GM18873 (cell line): Measurements from ENCODE around the gene CELF4.

ENCODE experiments used
- ATAC-seq: cut with Tn5 transposase; IDR thresholded peaks from one replicate; pipeline ENCODE4 v1.9.1; 2021; ENCODE audit warnings: mild to moderate bottlenecking, moderate library complexity, moderate number of reproducible peaks; ENCODE audit not compliant: unreplicated experiment, low FRiP score

CELF4 gene

DNA sequence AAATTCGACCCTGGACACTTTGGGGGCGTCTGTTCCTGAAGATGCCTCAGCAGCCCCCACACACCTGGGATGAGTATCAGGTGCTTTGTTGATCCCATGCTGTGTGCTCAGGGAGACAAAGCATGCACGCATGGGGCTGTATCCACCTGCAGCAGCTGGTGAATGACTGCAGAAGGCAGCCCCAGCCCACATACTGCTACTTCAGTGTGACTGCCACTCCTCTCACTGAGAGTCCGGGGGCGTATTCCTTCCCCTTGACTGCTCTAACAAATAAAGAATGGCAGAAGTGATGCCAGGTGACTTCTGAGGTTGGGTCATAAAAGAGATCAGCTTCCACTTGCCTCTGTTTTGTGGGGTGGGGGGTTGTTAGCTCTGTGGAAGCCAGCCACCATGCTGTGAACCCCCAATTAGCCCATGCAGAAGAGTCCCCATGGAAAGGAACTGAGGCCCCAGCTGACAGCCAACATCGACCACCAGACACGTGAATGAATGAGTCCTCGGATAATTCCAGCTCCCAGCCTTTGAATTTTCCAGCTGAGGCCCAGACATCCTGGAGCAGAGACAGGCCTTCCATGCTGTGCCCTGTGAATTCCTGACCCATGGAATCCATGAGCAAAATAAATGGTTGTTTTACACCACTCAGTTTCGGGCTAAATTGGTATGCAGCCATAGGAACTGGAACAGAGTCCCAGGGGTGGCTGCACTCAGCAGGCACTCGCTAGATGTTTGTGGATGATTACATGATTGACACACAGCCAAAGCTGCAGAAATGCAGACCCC lies 289.3 kb downstream of the CELF4 start:
- ATAC-seq, result no peak

DNA sequence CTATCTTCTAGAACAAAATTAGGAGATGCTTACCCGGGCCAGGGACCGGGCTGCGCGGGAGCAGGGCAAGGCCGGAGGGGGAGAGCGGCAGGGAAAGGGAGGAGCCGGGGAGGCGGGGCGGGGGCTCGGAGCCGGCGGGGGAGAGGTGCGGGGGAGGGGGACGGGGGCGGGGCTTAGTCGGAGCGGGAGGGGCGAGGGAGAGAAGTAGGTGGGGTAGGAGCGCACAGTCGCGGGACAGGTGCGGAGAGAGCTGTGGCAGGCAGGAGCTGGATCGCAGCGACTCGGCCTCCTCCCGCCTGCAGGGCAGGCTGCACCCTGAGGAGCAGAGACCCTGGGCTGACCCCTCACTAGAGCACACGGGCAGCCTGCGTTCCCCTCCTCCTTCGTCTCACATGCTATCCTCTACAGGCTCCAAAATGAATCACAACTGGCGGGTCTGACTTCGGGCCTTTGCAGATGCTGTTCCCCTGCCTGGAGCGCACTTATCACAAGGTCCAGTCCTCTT lies 290.3 kb downstream of the CELF4 start:
- ATAC-seq, result no peak

DNA sequence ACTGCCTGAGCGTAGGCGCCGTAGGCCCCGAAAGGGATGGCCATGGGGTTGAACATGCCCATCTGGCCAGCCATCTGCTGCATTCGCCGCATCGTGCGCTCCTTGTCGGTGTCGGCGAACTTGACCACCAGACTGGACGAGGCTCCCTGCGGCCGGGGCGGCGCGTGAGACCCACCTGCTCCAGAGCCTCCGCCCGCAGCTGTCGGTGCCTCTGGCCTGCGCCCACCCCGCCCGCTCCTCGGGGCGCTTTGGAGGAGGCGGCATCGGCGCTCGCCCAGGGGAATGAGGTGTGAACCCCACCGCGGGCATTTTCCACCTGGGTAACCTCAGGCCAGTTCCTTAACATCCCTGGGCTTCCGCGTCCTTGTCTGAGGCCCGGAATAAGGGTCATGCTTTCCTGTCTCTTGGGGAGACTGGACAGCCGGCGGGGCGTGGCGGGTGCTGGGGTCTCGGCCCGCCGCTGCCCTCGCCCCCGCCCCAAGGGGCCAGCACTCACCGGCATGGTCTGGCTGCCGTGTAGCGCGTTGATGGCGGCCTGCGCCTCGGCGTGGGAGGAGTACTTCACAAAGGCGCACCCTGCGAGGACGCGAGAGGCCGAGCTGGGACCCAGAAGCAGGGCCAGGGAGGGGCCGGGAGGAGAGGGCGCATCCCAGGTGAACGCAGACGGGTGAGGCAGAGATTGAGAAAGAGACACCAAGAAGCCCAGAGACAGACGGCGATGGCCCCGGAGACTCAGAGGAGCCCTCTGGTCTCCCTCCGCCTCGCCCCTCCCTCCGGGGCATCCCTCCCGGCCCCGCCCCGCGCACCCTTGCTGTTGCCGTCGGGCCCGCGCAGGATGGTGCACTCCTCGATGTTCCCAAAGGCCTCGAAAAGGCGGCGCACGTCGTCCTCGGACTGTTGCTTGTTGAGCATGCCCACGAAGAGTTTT lies 291.0 kb downstream of the CELF4 start:
- no peak for ATAC-seq

DNA sequence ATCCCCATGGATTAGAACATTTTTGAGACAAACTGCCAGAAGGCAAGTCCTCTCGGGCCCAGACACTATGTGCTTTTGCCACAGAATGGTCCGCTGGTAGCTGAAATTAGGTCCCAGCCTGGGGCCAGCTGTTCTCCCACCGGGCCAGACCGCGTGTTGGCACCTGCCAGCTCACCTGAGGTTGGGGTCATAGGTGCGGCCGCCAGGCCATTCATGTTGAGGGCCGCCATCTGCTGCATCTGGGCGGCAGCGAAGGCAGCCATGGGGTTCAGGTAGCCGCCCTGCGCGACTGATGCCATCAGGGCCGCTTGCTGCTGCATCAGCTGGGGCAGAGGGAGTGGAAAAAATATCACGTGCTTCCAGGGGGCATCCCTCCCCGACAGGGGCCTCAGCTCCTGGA lies 292.8 kb downstream of the CELF4 start:
- ATAC-seq, result no peak

DNA sequence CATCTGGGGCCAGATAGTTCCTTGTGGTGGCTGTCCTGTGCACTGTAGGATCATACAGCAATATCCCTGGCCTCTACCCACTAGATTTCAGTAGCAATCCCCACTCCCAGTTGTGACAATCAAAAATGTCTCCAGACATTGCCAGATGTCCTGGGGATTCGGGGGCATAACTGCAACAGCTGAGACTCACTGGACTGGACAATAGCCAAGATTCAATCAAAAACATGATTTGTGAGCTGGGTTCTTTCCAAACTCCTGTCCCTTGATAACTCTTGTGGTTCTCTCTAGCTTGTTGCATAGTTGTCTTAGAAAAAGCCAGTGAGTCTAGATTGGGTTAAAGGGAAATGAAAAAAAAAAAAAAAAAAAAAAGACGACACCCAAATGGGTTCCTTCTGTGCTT lies 293.4 kb downstream of the CELF4 start:
- no peak for ATAC-seq

DNA sequence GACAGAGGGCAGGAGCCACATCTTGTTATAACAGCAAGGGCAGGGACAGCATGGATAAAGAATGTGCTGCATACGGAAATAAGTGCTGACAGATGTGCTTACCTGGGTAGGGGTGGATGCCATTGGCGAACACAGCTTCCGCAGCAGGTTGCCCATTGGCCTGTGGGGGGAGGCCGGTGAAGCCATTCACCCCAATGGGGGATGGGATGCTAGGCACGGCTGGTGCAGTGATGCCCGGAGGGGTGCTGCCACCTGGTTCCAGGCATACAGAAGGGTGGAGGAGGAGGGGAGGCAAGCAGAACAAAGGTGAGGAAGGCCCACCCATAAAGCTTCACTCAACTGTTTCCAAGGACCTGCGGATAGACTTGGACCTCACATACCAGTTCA lies 294.9 kb downstream of the CELF4 start:
- ATAC-seq, result no peak

DNA sequence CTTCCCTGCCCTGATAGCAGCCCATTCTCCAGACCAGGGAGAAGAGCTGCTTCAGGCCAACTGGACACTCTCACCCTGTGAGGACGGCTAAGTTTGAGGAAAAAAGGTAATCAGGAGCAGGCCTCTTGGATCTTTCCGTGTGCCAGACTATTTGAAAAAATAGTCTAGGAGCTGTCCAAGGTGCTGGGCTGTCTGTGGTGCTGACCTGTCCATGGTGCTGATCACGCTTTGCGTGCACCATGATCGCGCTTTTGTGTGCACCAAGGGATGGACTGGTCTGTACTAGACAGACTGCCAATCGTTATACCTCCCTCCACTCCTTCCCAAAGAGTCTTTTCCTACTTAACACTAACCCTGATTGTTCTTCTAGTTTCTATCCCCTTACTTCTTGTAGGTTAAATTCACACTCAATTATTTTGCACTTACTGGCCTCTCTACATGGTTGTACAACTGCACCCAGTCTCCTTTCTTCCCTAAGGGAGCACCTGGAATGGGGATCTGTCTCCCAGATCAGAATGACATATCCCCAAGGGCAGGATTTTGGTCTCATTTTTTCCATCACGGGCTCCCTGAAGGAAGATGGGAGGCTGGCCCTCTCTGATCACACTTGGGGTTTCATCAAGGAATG lies 295.4 kb downstream of the CELF4 start:
- no peak for ATAC-seq

DNA sequence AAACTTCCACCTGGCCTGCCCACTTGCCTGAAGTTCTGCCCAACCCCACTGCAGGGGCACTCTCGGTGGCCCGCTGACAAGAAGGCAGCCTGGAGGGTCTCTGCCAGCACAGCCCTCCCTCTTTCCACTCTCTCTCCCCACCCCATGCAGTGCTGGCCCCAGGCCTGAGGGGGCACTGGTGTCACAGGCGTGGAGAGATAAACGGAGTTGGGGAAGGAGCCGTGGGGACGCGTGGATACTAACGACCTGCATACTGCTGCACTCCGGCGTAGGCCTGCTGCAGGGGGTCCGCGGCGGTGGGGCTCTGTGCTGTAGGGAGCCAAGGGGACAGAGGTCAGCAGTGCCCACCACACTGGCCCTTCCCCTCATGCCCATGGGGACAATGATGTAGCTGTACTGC lies 299.3 kb downstream of the CELF4 start:
- ATAC-seq, result no peak

DNA sequence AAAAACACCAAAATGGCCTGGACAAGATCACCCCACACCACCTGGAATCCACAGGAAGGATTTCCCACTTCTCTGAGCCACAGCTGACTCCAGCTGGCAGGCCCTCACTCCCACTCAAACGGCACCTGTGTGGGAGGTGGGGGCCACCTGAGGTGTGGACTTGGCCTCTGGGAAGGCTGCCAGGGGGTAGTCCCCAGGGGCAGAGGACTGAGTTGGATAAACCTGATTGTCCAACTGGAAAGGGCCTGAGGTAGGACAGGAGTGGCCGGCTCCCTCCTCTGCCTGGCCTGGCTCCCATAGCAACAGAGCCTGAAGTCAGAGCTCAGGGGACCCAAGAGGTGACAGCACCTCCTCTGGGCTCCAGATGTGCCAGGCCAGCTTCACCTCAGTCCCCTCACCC lies 300.2 kb downstream of the CELF4 start:
- ATAC-seq, result no peak

DNA sequence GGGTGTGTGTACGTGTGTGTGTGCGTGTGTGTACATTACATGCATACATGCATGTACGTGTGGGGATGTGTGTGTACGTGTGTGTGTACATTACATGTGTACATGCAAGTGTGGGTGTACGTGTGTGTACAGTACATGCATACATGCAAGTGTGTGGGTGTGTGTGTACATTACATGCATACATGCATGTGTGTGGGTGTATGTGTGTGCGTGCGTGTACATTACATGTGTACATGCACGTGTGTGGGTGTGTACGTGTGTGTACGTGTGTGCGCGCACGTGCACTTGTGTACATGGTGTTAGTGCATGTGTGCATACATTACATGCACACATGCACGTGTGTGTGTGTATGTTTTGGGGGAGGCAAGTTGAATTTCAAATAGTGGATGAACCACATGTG lies 300.6 kb downstream of the CELF4 start:
- ATAC-seq, result no peak

DNA sequence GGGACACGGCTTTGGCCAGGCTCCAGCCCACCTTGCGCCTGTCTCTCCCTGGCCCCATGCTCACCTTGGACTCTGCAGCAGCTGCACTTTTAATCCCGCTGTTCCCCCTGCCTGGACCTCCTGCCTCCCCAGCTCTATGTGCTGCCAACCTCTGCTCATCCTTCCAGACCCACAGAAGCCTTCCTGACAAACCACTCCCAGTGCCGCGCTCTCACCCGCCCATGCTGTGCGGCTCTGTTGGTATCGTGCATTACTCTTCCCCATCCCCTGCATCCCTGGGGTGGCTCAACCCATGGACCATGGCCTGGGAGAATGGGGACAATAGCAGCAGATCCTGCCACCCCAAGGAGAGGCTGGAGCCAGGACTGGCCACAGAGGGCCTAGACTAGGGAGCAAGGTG lies 303.6 kb downstream of the CELF4 start:
- no peak for ATAC-seq

DNA sequence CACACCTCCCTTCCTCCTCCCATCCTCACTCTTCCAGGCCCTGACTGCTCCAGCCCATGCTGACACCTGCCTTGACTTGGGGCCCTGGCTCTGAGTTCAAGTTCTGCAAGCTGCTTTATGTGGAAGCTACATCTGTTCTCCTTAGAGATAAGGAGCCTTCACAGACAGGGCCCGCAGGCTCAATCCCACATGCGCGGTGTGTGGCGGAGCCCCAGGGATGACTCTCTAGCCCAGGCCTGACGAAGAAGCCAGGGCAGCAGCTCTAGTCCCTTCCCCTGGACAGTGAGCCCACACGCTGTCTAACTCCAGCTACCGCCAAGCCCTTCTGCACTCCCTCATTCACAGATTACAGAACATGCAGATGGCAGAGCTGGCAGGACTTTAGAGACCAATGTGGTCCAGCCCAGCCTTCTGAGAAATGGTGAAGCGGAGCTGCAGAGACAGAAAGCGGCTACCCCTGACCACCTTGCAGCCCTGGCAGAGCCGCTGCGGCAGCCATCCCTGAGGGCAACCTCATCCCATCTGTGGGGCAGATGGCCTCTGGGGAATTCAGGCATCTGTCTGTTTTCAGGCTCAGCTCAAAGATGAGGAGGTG lies 304.3 kb downstream of the CELF4 start:
- no peak for ATAC-seq

DNA sequence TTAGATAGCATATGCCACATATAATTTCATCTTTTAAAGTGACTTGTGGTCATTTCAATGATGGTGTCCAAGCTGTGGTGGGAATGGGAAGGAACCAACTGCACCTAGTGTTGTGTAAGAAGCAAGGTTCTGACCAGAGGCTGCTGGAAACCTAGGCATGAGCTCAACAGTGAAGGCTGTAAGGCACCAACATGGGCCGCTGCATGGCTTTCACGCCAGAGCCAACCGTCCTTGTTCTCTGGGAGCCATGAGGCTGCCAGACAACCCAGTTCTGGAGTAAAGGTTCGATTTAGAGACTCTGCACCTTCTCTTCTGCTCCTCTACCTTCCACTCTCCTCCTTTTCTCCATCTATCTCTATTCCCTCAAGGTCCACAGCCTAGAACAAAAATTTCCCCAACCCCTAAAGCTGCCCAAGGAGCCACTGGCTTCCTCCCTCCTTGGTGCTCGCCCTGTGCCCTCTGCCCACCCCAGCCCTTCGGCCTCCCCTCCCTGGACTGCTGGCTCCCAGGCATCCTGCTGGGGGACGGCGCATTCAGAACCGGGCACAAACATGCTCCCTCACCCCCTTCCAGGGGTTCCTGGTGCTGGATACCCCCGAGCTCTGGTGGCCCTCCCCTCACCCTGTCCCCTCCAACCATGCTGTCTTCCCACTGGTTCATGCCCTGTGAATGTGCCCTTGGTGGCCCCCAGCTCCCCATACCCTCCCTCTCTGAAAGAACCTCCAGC lies 305.1 kb downstream of the CELF4 start:
- ATAC-seq, result no peak

DNA sequence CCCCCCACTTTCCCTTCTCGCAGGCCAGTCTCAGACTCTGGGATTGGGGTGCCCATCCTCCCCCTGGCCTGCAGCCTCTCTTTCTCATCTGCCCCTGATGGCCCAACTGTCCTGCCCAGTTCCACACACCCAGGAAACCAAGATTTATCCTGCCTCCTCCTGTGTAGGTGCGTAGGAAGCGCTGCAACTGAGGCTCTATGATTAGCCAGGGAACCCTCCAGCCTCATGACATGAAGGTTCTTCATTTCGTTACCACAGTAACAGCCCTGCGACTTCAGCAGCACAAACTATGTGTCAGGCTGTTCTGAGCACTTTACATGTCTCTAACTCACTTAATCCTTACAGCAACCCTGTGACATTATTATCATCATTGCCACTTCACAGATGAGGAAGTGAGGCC lies 305.9 kb downstream of the CELF4 start:
- ATAC-seq, result no peak

DNA sequence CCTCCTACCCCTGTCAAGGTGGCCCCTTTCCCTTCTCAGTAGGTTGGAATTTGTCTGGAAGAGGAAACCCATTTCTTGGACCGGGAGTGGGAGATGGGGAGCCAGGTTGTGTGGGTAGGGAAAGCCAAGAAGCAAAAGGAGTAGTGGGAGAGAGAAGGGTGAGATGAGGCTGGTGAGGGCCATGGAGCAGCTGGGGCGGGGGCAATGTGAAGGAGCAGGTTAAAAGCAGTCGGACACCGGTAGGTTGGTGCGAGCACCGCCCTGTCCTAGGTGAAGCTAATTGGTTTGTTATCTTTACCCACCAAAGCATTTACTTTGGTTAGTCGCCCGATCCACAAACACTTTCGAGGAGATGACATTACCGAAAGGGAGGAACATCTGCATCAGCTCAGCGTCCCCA lies 306.8 kb downstream of the CELF4 start:
- ATAC-seq, result no peak

DNA sequence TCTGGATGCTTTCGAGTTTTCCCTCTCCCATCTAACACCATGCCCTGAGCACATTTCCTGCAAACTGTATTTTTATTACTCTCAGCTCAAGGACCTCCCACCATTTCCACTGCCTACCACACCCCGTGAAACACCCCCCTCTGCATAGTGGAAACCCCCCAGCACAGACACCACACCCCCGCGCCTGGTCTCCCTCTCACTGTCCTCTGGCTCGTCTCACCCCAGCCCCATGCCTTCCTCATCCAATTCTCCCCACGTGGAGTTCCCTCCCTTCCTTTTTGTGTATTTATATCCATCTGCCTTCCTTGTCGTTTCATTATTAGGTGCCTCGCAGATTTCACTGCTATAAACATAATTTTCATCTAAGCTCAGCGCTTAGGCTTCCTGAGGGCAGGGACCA lies 307.5 kb downstream of the CELF4 start:
- no peak for ATAC-seq

DNA sequence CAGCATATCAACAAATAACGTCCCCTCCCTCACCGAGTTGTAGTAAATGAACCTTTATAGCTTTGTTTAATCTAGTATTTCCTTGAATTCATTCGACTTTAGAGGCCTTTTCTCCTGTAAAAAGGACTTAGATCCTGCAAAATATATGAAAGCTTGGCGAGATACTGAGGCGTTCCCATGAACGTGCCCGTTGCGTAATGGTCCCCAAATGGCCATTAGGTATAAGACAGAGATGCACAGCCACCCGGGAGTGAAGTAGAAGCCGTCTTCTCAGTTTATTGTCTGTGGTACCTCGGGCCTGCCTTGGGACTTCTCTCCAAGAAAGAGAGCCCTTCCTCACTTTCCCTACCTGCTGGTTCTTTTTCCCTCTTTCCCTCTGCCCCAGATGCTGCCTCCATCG lies 310.6 kb downstream of the CELF4 start:
- ATAC-seq, result no peak

DNA sequence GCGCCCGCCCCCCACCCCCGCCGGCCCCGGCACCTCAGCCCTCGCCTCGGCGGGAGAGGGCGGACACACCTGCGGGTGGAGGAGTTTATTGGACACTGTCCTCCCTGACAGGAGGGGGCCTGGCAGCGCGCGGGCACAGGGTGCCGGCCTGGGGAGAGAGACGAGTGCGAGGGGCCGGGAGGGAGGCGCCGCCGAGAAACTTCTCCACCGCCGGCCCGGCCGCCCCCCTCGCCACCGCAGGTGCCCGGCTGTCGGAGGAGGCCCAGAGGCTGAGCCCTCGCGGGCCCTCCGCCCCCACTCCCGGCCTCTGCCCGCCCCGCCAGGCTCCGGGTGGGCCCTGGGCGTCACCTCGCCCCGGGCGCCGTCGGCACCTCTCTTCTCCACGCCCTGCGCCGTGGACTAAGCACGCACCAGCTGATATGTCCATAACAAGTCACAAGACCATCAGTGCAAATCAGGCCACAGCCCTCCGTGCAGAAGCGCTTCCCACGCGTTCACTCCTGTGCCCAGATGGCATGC lies 311.3 kb downstream of the CELF4 start:
- ATAC-seq, result no peak

DNA sequence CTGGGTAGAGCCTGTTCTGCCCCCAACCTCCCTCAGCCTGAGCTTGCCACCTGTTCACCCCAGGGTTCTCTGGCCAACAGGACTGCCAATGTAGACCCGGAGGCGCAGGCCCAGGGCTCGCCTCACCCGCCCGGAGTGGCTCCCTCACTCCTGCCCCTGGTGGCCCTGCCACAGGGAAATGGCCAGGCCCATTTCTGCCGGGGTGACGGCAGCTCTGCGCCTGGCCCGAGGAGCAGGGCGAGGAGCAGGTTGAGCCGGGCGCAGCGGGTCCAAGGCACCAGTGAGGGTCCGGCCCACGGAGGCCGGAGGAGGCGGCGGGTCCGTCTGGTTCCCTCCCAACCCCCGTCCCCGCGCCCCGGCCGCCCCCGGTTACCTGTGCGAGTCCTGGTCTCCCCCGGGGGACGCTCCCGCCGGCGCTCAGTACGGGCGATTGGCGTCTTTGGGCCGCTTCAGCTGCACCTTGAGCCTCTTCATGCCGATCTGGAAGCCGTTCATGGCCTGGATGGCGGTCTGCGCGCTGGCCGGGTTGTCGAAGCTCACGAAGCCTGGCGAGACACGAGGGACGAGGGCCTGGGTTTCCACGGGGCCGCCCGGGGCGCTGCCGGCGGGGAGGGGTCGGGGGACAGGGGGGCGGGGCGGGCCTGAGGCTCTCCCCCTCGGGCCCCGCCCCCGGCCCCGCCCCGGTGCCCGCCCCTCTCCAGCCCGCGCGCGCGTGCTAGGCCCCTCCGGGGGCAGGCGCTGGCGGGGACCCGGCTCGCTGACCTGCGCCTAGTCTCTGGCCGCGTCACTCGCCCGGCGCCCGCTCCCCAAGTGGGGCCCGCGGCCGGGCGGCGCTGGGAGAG lies 312.0 kb downstream of the CELF4 start:
- no peak for ATAC-seq
